NT2/D1 (cell line): ENCODE results near the gene OSBPL3.

ENCODE experiments used
- DNase-seq: peaks from one replicate; pipeline ENCODE4 v3.0.0-alpha.2; 2011; ENCODE audit warnings: low read depth, low spot score
- H3K27me3 ChIP-seq: 2 replicates; pipeline ENCODE4 v1.6.0; 2011; ENCODE audit warnings: mild to moderate bottlenecking; ENCODE audit not compliant: insufficient read length, insufficient read depth
- H3K36me3 ChIP-seq: 2 replicates; pipeline ENCODE4 v1.6.1; 2011; ENCODE audit warnings: mild to moderate bottlenecking, low read length, mixed read lengths; ENCODE audit not compliant: insufficient read depth, insufficient read length
- H3K4me1 ChIP-seq: 2 replicates; pipeline ENCODE4 v1.5.1; 2011; ENCODE audit not compliant: insufficient read depth, insufficient read length
- H3K4me3 ChIP-seq: 2 replicates; pipeline ENCODE4 v1.5.1; 2011; ENCODE audit warnings: low read depth; ENCODE audit not compliant: insufficient read length
- H3K9ac ChIP-seq: 2 replicates; pipeline ENCODE4 v1.6.0; 2011; ENCODE audit warnings: low read depth; ENCODE audit not compliant: insufficient read length
- H3K9me3 ChIP-seq: 2 replicates; pipeline ENCODE4 v1.5.1; 2011; ENCODE audit warnings: mild to moderate bottlenecking, low read length; ENCODE audit not compliant: insufficient read depth
- SUZ12 ChIP-seq: IDR thresholded peaks from 2 replicates; pipeline ENCODE4 v1.6.1; 2011; ENCODE audit not compliant: insufficient read length, insufficient read depth; ENCODE audit errors: extremely low read depth
- YY1 ChIP-seq: IDR thresholded peaks from 2 replicates; pipeline ENCODE4 v1.6.1; 2011; ENCODE audit not compliant: insufficient read length, insufficient read depth
- ZNF274 ChIP-seq: IDR thresholded peaks from 2 replicates; pipeline ENCODE4 v1.6.1; 2011; ENCODE audit warnings: mild to moderate bottlenecking, low read depth, low read length

OSBPL3 gene

GRCh38 chr7:24917510-24918239, 62.3 kb downstream of the OSBPL3 start:
- H3K4me1 ChIP-seq, result no peaks in the 10 kb centered on the region
- no peak overlapping the region for H3K4me3 ChIP-seq
- TF ChIP-seq YY1, result no peak
- no peak for TF ChIP-seq ZNF274
- no peak for TF ChIP-seq SUZ12
- H3K27me3 ChIP-seq, result no peaks in the 10 kb centered on the region
- H3K9ac ChIP-seq, result no peak overlapping the region
- no peaks in the 10 kb centered on the region for H3K36me3 ChIP-seq
- DNase-seq, result no peak
- H3K9me3 ChIP-seq, result no peaks in the 10 kb centered on the region

GRCh38 chr7:24916463-24917040, 63.4 kb downstream of the OSBPL3 start:
- TF ChIP-seq YY1 (no peak), ZNF274 (no peak), SUZ12 (no peak)
- DNase-seq, result no peak
- Histone ChIP-seq H3K36me3 (no peaks in the 10 kb centered on the region), H3K4me1 (no peaks in the 10 kb centered on the region), H3K9me3 (no peaks in the 10 kb centered on the region), H3K9ac (no peak overlapping the region), H3K4me3 (no peak overlapping the region), H3K27me3 (no peaks in the 10 kb centered on the region)

- no peak overlapping the region for H3K4me3 ChIP-seq
- no peak for DNase-seq
- no peaks in the 10 kb centered on the region for H3K9me3 ChIP-seq
- no peaks in the 10 kb centered on the region for H3K4me1 ChIP-seq
- H3K9ac ChIP-seq, result no peak overlapping the region
- TF ChIP-seq SUZ12 (no peak), YY1 (no peak)
- no peaks in the 10 kb centered on the region for H3K27me3 ChIP-seq
- H3K36me3 ChIP-seq, result no peaks in the 10 kb centered on the region
These were observed 65.5 kb downstream of the OSBPL3 start for GRCh38 chr7:24914465-24914859.

- no peak for DNase-seq
- Histone ChIP-seq H3K36me3 (no peaks in the 10 kb centered on the region), H3K9me3 (no peaks in the 10 kb centered on the region), H3K27me3 (no peaks in the 10 kb centered on the region), H3K4me1 (no peaks in the 10 kb centered on the region), H3K4me3 (no peak overlapping the region), H3K9ac (no peak overlapping the region)
- TF ChIP-seq YY1 (no peak), SUZ12 (no peak), ZNF274 (no peak)
These were observed 66.0 kb downstream of the OSBPL3 start for GRCh38 chr7:24913801-24914464.

GRCh38 chr7:24912874-24913514, 67.0 kb downstream of the OSBPL3 start:
- H3K9me3 ChIP-seq, result no peaks in the 10 kb centered on the region
- no peaks in the 10 kb centered on the region for H3K36me3 ChIP-seq
- no peaks in the 10 kb centered on the region for H3K27me3 ChIP-seq
- no peaks in the 10 kb centered on the region for H3K4me1 ChIP-seq
- no peak overlapping the region for H3K4me3 ChIP-seq
- TF ChIP-seq YY1, result no peak
- TF ChIP-seq ZNF274, result no peak
- TF ChIP-seq SUZ12, result no peak
- H3K9ac ChIP-seq, result no peak overlapping the region
- no peak for DNase-seq

GRCh38 chr7:24912424-24912823, 67.6 kb downstream of the OSBPL3 start:
- H3K4me1 ChIP-seq, result no peaks in the 10 kb centered on the region
- TF ChIP-seq ZNF274, result no peak
- no peak for TF ChIP-seq SUZ12
- no peak for TF ChIP-seq YY1
- H3K4me3 ChIP-seq, result no peak overlapping the region

GRCh38 chr7:24911213-24911603, 68.8 kb downstream of the OSBPL3 start:
- peaks cover under 1% of the 10 kb centered on the region for H3K4me1 ChIP-seq
- no peaks in the 10 kb centered on the region for H3K9me3 ChIP-seq
- no peak for DNase-seq
- no peaks in the 10 kb centered on the region for H3K36me3 ChIP-seq
- H3K9ac ChIP-seq, result no peak overlapping the region
- no peak overlapping the region for H3K4me3 ChIP-seq
- TF ChIP-seq YY1 (no peak), ZNF274 (no peak), SUZ12 (no peak)
- no peaks in the 10 kb centered on the region for H3K27me3 ChIP-seq

More at GRCh38 chr7:24912424-24912823, 67.6 kb downstream of the OSBPL3 start:
- Histone ChIP-seq H3K9ac (no peak overlapping the region), H3K27me3 (no peaks in the 10 kb centered on the region), H3K36me3 (no peaks in the 10 kb centered on the region), H3K9me3 (no peaks in the 10 kb centered on the region)
- DNase-seq, result no peak
